CD4-positive, CD25-positive, alpha-beta regulatory T cell (primary cell): ENCODE measurements around the gene RBM34. TPM values are rescaled to one million over a fixed set of nuclear protein-coding genes. Genes with fewer than 3 reads are reported as not detected.

Source experiments
- ATAC-seq, 2 donors: fragments of 150-1000 bp; cut with Tn5 transposase; one replicate each; pipeline ENCODE4 v1.10.0; 2021; ENCODE audit warnings: low read depth in 2 of 2, moderate number of reproducible peaks in 2 of 2, moderate library complexity in 1 of 2
- DNase-seq, 3 donors: peaks; one replicate each; pipeline versions ENCODE4 v3.0.0 to v3.0.0-alpha.2; 2012 to 2022; ENCODE audit warnings: mixed read lengths in 1 of 3
- H3K27ac ChIP-seq: one replicate; pipeline ENCODE4 v1.7.0; 2013; ENCODE audit warnings: mild to moderate bottlenecking, low read length; ENCODE audit not compliant: insufficient read depth, poor library complexity, severe bottlenecking
- H3K27me3 ChIP-seq: one replicate; pipeline ENCODE4 v1.7.0; 2013; ENCODE audit warnings: low read length; ENCODE audit not compliant: control insufficient read depth, insufficient read depth
- H3K36me3 ChIP-seq: one replicate; pipeline ENCODE4 v1.7.0; 2013; ENCODE audit warnings: mild to moderate bottlenecking, low read length, moderate library complexity; ENCODE audit not compliant: control insufficient read depth, insufficient read depth
- H3K4me1 ChIP-seq: 2 replicates; pipeline ENCODE4 v1.7.0; 2013; ENCODE audit warnings: mild to moderate bottlenecking, low read length; ENCODE audit not compliant: insufficient read depth, control insufficient read depth, poor library complexity, severe bottlenecking
- H3K4me3 ChIP-seq: one replicate; pipeline ENCODE4 v1.7.0; 2013; ENCODE audit warnings: low read depth, mild to moderate bottlenecking, low read length, moderate library complexity
- H3K9me3 ChIP-seq, 2 experiments: 1 replicate in 1 of 2; 2 replicates in 1 of 2; pipeline ENCODE4 v1.7.0; 2013; ENCODE audit warnings: low read length in 2 of 2, mild to moderate bottlenecking in 1 of 2, moderate library complexity in 1 of 2; ENCODE audit not compliant: control insufficient read depth in 2 of 2
- H3K27ac Mint-ChIP-seq, 3 donors: one replicate each; pipeline ENCODE4 v1.8.0; 2020 to 2022; ENCODE audit warnings: mild to moderate bottlenecking in 3 of 3, mixed read lengths in 3 of 3, moderate library complexity in 2 of 3
- H3K27me3 Mint-ChIP-seq: one replicate; pipeline ENCODE4 v1.8.0; 2022; ENCODE audit warnings: mild to moderate bottlenecking, mixed read lengths
- H3K36me3 Mint-ChIP-seq: one replicate; pipeline ENCODE4 v1.8.0; 2020; ENCODE audit warnings: mixed read lengths
- H3K4me1 Mint-ChIP-seq, 4 donors: one replicate each; pipeline ENCODE4 v1.8.0; 2020 to 2022; ENCODE audit warnings: mixed read lengths in 4 of 4, mild to moderate bottlenecking in 1 of 4
- H3K4me3 Mint-ChIP-seq, 4 donors: one replicate each; pipeline ENCODE4 v1.8.0; 2020 to 2022; ENCODE audit warnings: mild to moderate bottlenecking in 4 of 4, mixed read lengths in 4 of 4, moderate library complexity in 3 of 4
- H3K9me3 Mint-ChIP-seq, 7 donors: one replicate each; pipeline ENCODE4 v1.8.0; 2020 to 2022; ENCODE audit warnings: mixed read lengths in 7 of 7, mild to moderate bottlenecking in 3 of 7, moderate library complexity in 2 of 7
- polyA plus RNA-seq, 4 donors: library from polyadenylated mRNA; unstranded; fragments of 300-500 nt; fragmentation: Illumina TruSeq; gene quantifications; one replicate each; pipeline ENCODE4 v1.2.3, GENCODE V29; 2021
- total RNA-seq: library from RNA; stranded (reverse); gene quantifications from one replicate; pipeline ENCODE4 v1.2.3, GENCODE V29; 2022

RBM34 gene
- total and polyA plus RNA-seq, 5 donors from 2014 or later, result 68.9 to 175 (median 70.6) TPM

GRCh38 chr1:235112297-235113182, 48.5 kb downstream of the RBM34 start:
- DNase-seq, result no peak
- no peaks in the 10 kb centered on the region for H3K27me3 Mint-ChIP-seq

GRCh38 chr1:235111107-235111506, 49.9 kb downstream of the RBM34 start:
- H3K4me1 Mint-ChIP-seq, result peaks cover 4 to 19% (median 12%) of the 10 kb centered on the region in 4 donors
- peak overlapping the region in 1 of 3 donors; percentile 15 for H3K27ac Mint-ChIP-seq
- peaks cover 57% of the 10 kb centered on the region for H3K36me3 Mint-ChIP-seq
- no peak for DNase-seq
- no peak overlapping the region for H3K27ac ChIP-seq
- H3K4me3 ChIP-seq, result no peak overlapping the region
- H3K4me3 Mint-ChIP-seq, result no peak overlapping the region
- H3K27me3 ChIP-seq, result no peaks in the 10 kb centered on the region
- H3K27me3 Mint-ChIP-seq, result no peaks in the 10 kb centered on the region
- no peaks in the 10 kb centered on the region for H3K9me3 Mint-ChIP-seq
- H3K36me3 ChIP-seq, result peaks cover 70% of the 10 kb centered on the region
- H3K4me1 ChIP-seq, result no peaks in the 10 kb centered on the region
- no peak for ATAC-seq
- H3K9me3 ChIP-seq, result no peaks in the 10 kb centered on the region

More at GRCh38 chr1:235112297-235113182, 48.5 kb downstream of the RBM34 start:
- H3K36me3 ChIP-seq, result peaks cover 77% of the 10 kb centered on the region
- H3K27ac ChIP-seq, result no peak overlapping the region
- H3K9me3 Mint-ChIP-seq, result no peaks in the 10 kb centered on the region
- H3K36me3 Mint-ChIP-seq, result peaks cover 50% of the 10 kb centered on the region
- no peaks in the 10 kb centered on the region for H3K4me1 ChIP-seq
- no peak overlapping the region for H3K27ac Mint-ChIP-seq
- no peak for ATAC-seq
- H3K4me3 ChIP-seq, result no peak overlapping the region
- H3K9me3 ChIP-seq, result no peaks in the 10 kb centered on the region
- H3K4me3 Mint-ChIP-seq, result no peak overlapping the region
- H3K27me3 ChIP-seq, result no peaks in the 10 kb centered on the region
- H3K4me1 Mint-ChIP-seq, result peaks cover 0 to 16% (median 6%) of the 10 kb centered on the region in 4 donors

- no peaks in the 10 kb centered on the region for H3K9me3 Mint-ChIP-seq
- H3K4me3 ChIP-seq, result no peak overlapping the region
- peaks cover 5 to 27% (median 20%) of the 10 kb centered on the region in 4 donors for H3K4me1 Mint-ChIP-seq
- H3K4me1 ChIP-seq, result peaks cover 13% of the 10 kb centered on the region
- H3K4me3 Mint-ChIP-seq, result no peak overlapping the region
- peaks cover 52% of the 10 kb centered on the region for H3K36me3 Mint-ChIP-seq
- no peaks in the 10 kb centered on the region for H3K27me3 Mint-ChIP-seq
- no peaks in the 10 kb centered on the region for H3K27me3 ChIP-seq
- no peaks in the 10 kb centered on the region for H3K9me3 ChIP-seq
- no peak for ATAC-seq
- peak overlapping the region in 2 of 3 donors; percentile 33 to 57 for H3K27ac Mint-ChIP-seq
- no peak for DNase-seq
- H3K27ac ChIP-seq, result no peak overlapping the region
- H3K36me3 ChIP-seq, result peaks cover 55% of the 10 kb centered on the region
Observed at GRCh38 chr1:235108876-235109275, 52.2 kb downstream of the RBM34 start.

- no peaks in the 10 kb centered on the region for H3K27me3 ChIP-seq
- DNase-seq (no peak), ATAC-seq (no peak)
- Mint-ChIP-seq H3K4me3 (no peak overlapping the region), H3K9me3 (no peaks in the 10 kb centered on the region), H3K27ac (no peak overlapping the region), H3K27me3 (no peaks in the 10 kb centered on the region), H3K4me1 (peaks cover 5 to 24% (median 21%) of the 10 kb centered on the region in 4 donors), H3K36me3 (peaks cover 45% of the 10 kb centered on the region)
- no peak overlapping the region for H3K4me3 ChIP-seq
- H3K9me3 ChIP-seq, result no peaks in the 10 kb centered on the region
- peaks cover 17% of the 10 kb centered on the region for H3K4me1 ChIP-seq
- H3K36me3 ChIP-seq, result peaks cover 48% of the 10 kb centered on the region
- no peak overlapping the region for H3K27ac ChIP-seq
Observed at GRCh38 chr1:235108185-235108593, 52.9 kb downstream of the RBM34 start.

GRCh38 chr1:235107368-235108184, 53.5 kb downstream of the RBM34 start:
- H3K9me3 Mint-ChIP-seq, result no peaks in the 10 kb centered on the region
- no peaks in the 10 kb centered on the region for H3K27me3 Mint-ChIP-seq
- no peaks in the 10 kb centered on the region for H3K9me3 ChIP-seq
- peaks cover 5 to 28% (median 23%) of the 10 kb centered on the region in 4 donors for H3K4me1 Mint-ChIP-seq
- H3K4me1 ChIP-seq, result peaks cover 17% of the 10 kb centered on the region
- peaks cover 42% of the 10 kb centered on the region for H3K36me3 ChIP-seq
- no peak overlapping the region for H3K27ac ChIP-seq
- no peak for DNase-seq
- peaks cover 39% of the 10 kb centered on the region for H3K36me3 Mint-ChIP-seq
- no peak overlapping the region for H3K4me3 ChIP-seq
- H3K27ac Mint-ChIP-seq, result peak overlapping the region in 2 of 3 donors; percentile 15 to 47
- H3K27me3 ChIP-seq, result no peaks in the 10 kb centered on the region
- H3K4me3 Mint-ChIP-seq, result peak overlapping the region in 1 of 4 donors; percentile 6
- ATAC-seq, result no peak

- no peaks in the 10 kb centered on the region for H3K9me3 ChIP-seq
- H3K4me3 Mint-ChIP-seq, result no peak overlapping the region
- no peak overlapping the region for H3K4me3 ChIP-seq
- H3K36me3 Mint-ChIP-seq, result peaks cover 41% of the 10 kb centered on the region
- H3K27me3 Mint-ChIP-seq, result no peaks in the 10 kb centered on the region
- ATAC-seq (no peak), DNase-seq (no peak)
- no peaks in the 10 kb centered on the region for H3K9me3 Mint-ChIP-seq
- no peak overlapping the region for H3K27ac Mint-ChIP-seq
- H3K4me1 ChIP-seq, result peaks cover 17% of the 10 kb centered on the region
- peaks cover 5 to 30% (median 23%) of the 10 kb centered on the region in 4 donors for H3K4me1 Mint-ChIP-seq
- H3K36me3 ChIP-seq, result peaks cover 34% of the 10 kb centered on the region
- H3K27me3 ChIP-seq, result no peaks in the 10 kb centered on the region
- H3K27ac ChIP-seq, result no peak overlapping the region
Observed at GRCh38 chr1:235106457-235106856, 54.6 kb downstream of the RBM34 start.

- DNase-seq, result peak in 2 of 3 donors; percentile 21 to 71
- Mint-ChIP-seq H3K4me1 (peaks cover 5 to 32% (median 22%) of the 10 kb centered on the region in 4 donors), H3K27me3 (no peaks in the 10 kb centered on the region), H3K27ac (peak overlapping the region; percentile 38 to 91 (median 66)), H3K4me3 (peak overlapping the region; percentile 23 to 79 (median 66)), H3K36me3 (peaks cover 30% of the 10 kb centered on the region), H3K9me3 (no peaks in the 10 kb centered on the region)
- peak; percentile 25 to 29 for ATAC-seq
- Histone ChIP-seq H3K4me1 (peaks cover 17% of the 10 kb centered on the region), H3K9me3 (no peaks in the 10 kb centered on the region), H3K4me3 (peak overlapping the region; percentile 75), H3K27me3 (no peaks in the 10 kb centered on the region), H3K27ac (peak overlapping the region; percentile 54), H3K36me3 (peaks cover 23% of the 10 kb centered on the region)
Observed at GRCh38 chr1:235105051-235106043, 55.7 kb downstream of the RBM34 start.
